Large intestine (tissue), 3 donors: ENCODE data around the gene IL17A. TPM values are rescaled to one million over a fixed set of nuclear protein-coding genes. Genes with fewer than 3 reads are reported as not detected.
"Not testable (repeated sequence)": the region's sequence is repeated elsewhere in the genome, so short reads cannot be mapped to it uniquely, and the experiment has no call there.

ENCODE experiments used
- DNase-seq, 2 donors: peaks; one replicate each; pipeline versions ENCODE4 v3.0.0 to v3.0.0-alpha.2; 2013
- H3K27ac ChIP-seq: one replicate; pipeline ENCODE4 v1.5.1; 2013; ENCODE audit warnings: low read length
- H3K27me3 ChIP-seq: 2 replicates; pipeline ENCODE4 v1.6.1; 2013; ENCODE audit warnings: low read length; ENCODE audit not compliant: control insufficient read depth, insufficient read depth
- H3K36me3 ChIP-seq: 2 replicates; pipeline ENCODE4 v1.6.1; 2013; ENCODE audit warnings: low read length; ENCODE audit not compliant: control insufficient read depth, insufficient read depth
- H3K4me1 ChIP-seq: one replicate; pipeline ENCODE4 v1.6.1; 2013; ENCODE audit warnings: low read length; ENCODE audit not compliant: control insufficient read depth, insufficient read depth
- H3K4me3 ChIP-seq: one replicate; pipeline ENCODE4 v1.5.1; 2013; ENCODE audit warnings: low read length
- H3K9me3 ChIP-seq: one replicate; pipeline ENCODE4 v1.6.1; 2013; ENCODE audit warnings: mild to moderate bottlenecking, low read depth, low read length, moderate library complexity; ENCODE audit not compliant: control insufficient read depth
- WGBS: methylation state at CpG from one replicate; pipeline ENCODE4 v1.1.5; 2013; ENCODE audit warnings: low lambda C conversion rate; ENCODE audit not compliant: insufficient coverage; 5-methylcytosine and 5-hydroxymethylcytosine counted together
- polyA plus RNA-seq: library from polyadenylated mRNA; unstranded; fragments of 120-200 nt; gene quantifications from one replicate; pipeline ENCODE4 v1.2.1, GENCODE V29; 2013

IL17A gene
- polyA plus RNA-seq, 1 donor = 0.78 TPM

DNA sequence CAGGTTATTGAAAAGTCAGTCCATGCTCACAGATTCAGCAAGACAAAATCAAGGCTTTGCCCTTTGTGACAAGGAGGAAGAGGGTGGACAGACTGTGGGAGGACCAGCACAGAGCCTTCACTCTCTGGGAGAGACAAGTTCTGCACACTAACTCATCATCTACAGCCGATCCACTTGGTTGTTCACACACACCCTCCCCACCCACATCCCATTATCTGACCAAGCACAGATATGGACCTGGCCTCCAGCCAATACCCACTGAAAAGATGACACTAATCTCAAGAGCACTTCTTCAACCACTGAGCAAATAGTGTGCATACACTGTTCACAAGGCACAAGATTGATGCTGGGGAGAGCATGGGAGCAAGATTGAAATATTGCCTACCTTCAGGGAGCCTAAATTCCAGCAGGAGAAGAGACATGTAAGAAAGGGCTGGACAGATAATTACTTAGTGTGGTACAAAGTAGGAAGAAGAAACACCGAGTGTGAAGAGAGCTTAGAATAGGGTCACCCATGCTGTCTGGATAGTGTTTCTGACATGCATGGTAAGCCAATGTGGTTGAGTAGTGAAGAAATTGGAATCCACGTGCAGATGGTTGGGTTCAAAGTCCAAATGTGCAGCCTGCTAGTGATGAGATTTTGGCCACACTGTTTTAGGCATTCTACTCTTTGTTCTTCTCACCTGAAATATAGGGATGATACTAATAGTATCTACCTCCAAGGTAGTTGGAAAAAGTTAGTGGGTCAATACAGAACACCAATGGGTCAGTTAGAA is 21.7 kb upstream of the IL17A start:
- H3K27me3 ChIP-seq = no peaks in the 10 kb centered on the region
- peak in 1 of 2 donors; percentile 27 for DNase-seq
- H3K36me3 ChIP-seq = no peaks in the 10 kb centered on the region
- peak overlapping the region; percentile 8 for H3K27ac ChIP-seq
- H3K4me3 ChIP-seq = no peak overlapping the region
- peaks cover 20% of the 10 kb centered on the region for H3K4me1 ChIP-seq
- H3K9me3 ChIP-seq = peaks cover 7% of the 10 kb centered on the region
- WGBS = 100% methylated on average over 1 of the region's 3 CpGs

DNA sequence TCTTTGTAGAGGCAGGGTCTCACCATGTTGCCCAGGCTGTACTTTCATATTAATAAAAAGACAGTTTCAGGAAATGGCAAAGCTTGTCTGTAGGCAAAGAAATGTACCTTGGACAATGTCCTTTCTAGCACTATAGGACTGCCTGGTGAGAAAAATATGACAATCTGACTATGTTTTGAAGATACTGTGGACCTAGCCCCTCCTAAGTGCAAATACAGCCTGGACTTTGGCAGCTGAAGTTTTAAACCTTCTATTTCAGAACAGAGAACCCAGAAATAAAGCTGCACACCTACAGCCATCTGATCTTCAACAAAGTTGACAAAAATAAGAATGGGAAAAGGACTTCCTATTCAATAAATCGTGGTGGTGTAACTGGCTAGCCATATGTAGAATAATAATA is 18.9 kb upstream of the IL17A start:
- Histone ChIP-seq H3K9me3 (peaks cover 10% of the 10 kb centered on the region), H3K4me3 (no peak overlapping the region), H3K27ac (peak overlapping the region; percentile 71), H3K36me3 (no peaks in the 10 kb centered on the region), H3K4me1 (peaks cover 26% of the 10 kb centered on the region), H3K27me3 (no peaks in the 10 kb centered on the region)
- 60% methylated on average over 1 of the region's 1 CpG for WGBS
- peak in 1 of 2 donors; percentile 73 for DNase-seq

DNA sequence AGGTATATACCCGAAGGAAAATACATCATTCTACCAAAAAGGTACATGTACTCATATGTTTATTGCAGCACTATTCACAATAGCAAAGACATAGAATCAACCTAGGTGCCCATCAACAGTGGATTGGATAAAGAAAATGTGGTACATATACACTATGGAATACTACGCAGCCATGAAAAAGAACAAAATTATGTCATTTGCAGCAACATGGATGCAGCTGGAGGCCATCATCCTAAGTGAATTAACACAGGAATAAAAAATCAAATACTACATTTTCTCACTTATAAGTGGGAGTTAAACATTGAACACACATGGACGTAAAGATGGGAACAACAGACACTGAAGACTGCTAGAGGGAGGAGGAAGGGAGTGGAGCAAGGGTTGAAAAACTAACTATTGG is 17.8 kb upstream of the IL17A start:
- H3K27ac ChIP-seq, H3K27me3 ChIP-seq, H3K4me3 ChIP-seq, DNase-seq, H3K36me3 ChIP-seq: not testable (repeated sequence)
- Histone ChIP-seq H3K4me1 (peaks cover 24% of the 10 kb centered on the region), H3K9me3 (peaks cover 10% of the 10 kb centered on the region)
- WGBS = 50% methylated on average over 2 of the region's 3 CpGs

DNA sequence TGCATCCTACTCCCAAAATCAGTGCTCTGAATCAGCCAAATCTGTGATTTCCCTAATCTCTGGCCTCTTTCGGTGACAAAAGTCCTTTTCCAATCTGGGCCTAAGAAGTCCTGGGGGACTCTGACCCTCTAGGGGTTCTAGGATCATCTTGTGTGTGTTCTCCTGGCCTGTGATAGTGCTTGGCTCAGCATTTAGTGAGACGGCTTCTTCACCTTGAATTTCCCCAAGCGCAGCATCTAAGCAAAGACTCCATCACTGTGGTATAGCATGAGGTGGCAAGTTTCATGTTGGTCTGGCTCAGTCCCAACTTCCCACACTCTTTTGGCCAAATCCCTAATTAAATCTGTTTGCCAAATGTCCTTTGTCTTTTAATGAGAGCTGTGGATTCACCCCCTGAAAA is 12.1 kb upstream of the IL17A start:
- Histone ChIP-seq H3K36me3 (no peaks in the 10 kb centered on the region), H3K27me3 (no peaks in the 10 kb centered on the region), H3K4me1 (peaks cover 6% of the 10 kb centered on the region), H3K27ac (no peak overlapping the region), H3K9me3 (peaks cover 4% of the 10 kb centered on the region), H3K4me3 (no peak overlapping the region)
- no CpG with 5 or more reads among the region's 3 CpGs for WGBS
- no peak for DNase-seq

DNA sequence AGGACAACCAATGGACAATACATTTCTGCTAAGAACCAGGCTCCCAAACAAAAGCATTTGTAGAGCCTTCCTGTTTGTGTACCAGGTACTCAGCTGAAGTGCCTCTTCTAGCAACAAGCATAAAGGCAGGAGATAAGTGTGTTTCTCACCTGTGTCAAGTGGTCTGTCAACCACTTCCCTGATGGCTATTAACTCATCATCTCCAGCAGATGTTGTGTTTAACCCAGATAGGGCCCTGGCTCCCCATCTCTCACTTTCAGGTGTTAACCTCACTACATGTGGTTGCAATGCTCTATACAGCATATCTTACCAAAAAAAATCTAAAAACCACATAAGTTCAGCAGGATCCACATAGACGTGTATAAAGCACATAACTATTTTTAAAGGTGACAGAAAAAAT is 9.6 kb upstream of the IL17A start:
- WGBS = 100% methylated on average over 1 of the region's 1 CpG
- no peaks in the 10 kb centered on the region for H3K36me3 ChIP-seq
- H3K27ac ChIP-seq = no peak overlapping the region
- H3K4me3 ChIP-seq = no peak overlapping the region
- H3K27me3 ChIP-seq = no peaks in the 10 kb centered on the region
- DNase-seq = no peak
- no peaks in the 10 kb centered on the region for H3K4me1 ChIP-seq
- H3K9me3 ChIP-seq = no peaks in the 10 kb centered on the region

DNA sequence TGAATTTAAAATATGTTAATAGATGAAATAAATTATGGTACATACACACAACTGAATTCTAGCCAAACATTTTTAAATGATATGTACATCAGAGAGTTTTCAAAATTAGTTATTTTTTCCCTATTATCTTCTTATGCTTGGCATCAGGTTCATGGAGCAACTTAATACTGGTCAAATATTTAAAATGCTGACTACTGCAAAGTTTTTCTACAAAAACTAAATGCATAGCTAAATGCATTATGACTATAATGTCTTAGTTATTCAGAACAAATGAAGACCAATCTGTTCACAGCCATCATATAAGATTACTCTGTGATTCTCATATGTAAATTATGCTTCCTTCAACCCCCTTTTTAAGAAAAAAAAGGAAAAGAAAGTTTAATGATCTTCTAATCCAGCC is 8.2 kb upstream of the IL17A start:
- H3K36me3 ChIP-seq = no peaks in the 10 kb centered on the region
- H3K4me1 ChIP-seq = no peaks in the 10 kb centered on the region
- no peak for DNase-seq
- H3K4me3 ChIP-seq = no peak overlapping the region
- H3K27ac ChIP-seq = no peak overlapping the region
- H3K27me3 ChIP-seq = no peaks in the 10 kb centered on the region
- H3K9me3 ChIP-seq = no peaks in the 10 kb centered on the region

DNA sequence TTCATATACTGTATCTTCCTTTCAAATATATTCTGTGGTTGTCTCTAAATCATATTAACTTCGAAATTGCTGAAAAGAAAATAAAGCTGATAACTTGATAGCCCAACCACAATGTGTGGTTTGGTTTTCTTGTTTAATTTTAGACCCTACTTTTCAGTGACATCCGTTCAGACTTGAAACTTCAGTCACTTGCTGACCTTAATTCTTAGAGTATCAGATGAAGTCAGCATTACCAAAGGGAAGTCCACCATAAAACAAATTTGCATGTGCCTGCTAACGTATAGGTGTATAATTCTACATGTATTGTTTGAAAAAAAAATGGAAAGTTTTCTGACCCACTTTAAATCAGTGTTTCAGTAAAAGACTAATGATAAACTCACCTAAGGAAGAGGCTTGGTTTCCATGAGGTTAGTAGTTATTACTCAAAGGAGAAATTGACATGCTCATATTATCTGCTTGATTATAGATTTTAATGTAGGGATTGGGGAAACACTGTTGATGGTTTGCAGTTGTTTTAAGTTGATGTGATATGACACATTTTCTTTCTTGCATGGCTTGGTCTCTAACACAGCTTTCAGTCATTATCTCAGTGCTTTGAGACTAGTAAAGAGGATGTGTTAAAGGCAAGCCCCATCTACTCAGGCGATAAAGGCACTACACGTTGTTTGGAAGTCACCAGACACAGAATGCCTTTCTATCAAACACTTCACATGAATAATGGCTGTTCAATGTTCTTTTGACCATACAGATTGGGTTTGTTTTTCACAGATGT is 5.2 kb upstream of the IL17A start:
- Histone ChIP-seq H3K4me3 (no peak overlapping the region), H3K27me3 (peaks cover 2% of the 10 kb centered on the region), H3K36me3 (no peaks in the 10 kb centered on the region), H3K27ac (no peak overlapping the region), H3K4me1 (no peaks in the 10 kb centered on the region), H3K9me3 (no peaks in the 10 kb centered on the region)
- DNase-seq = no peak
- 85% methylated on average over 2 of the region's 5 CpGs for WGBS

DNA sequence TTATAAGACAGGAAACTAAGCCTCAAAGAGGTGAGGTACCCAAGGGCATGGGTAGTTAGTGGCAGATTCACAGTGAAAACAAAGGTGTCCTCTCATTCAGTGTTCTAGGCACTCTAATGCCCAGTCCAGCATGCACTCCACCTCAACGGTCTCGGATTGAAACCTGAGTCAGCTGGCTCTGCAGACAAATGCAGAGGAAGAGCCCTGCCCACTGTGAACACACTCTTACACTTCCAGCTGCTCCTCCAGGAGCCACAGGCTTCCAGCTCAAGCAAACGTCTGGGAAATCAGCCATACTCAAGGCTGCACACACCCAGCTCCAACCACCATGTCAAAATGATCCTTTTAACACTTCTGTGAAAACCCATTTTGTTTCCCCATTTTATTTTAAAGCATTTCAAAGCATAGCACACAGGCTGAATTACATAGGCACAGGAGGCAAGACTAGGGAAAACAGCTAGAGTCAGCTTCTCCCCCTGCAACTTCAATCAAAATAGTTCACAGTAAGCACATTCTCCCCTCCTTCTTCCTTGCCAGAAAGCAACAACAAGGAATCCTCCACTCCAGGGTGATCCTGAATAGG is 3.0 kb upstream of the IL17A start:
- Histone ChIP-seq H3K36me3 (no peaks in the 10 kb centered on the region), H3K4me1 (no peaks in the 10 kb centered on the region), H3K9me3 (no peaks in the 10 kb centered on the region), H3K27me3 (peaks cover 5% of the 10 kb centered on the region), H3K27ac (no peak overlapping the region), H3K4me3 (no peak overlapping the region)
- no peak for DNase-seq
- no CpG with 5 or more reads among the region's 3 CpGs for WGBS

DNA sequence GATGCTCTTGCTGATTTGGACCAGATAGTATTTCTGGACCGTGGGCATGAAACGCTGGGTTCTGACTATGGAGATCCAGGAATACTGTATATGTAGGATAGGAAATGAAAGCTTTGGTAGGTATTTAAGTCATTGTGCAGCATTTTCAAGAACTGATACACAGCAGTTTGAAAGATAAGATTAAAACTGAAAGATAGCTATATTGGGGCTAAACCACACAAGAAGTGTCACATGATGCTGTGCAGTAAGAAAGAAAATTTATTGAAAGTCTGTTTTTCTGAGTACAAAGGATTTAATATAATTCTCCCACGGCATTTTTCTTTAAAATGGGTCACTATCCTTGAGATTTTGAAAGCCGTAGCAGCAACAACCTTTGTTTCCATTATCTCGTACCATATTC is 305 bp downstream of the IL17A start:
- H3K9me3 ChIP-seq = no peaks in the 10 kb centered on the region
- H3K27ac ChIP-seq = no peak overlapping the region
- no peaks in the 10 kb centered on the region for H3K36me3 ChIP-seq
- H3K4me3 ChIP-seq = no peak overlapping the region
- H3K27me3 ChIP-seq = peaks cover 5% of the 10 kb centered on the region
- no peaks in the 10 kb centered on the region for H3K4me1 ChIP-seq
- WGBS = 100% methylated on average over 2 of the region's 5 CpGs
- DNase-seq = no peak

DNA sequence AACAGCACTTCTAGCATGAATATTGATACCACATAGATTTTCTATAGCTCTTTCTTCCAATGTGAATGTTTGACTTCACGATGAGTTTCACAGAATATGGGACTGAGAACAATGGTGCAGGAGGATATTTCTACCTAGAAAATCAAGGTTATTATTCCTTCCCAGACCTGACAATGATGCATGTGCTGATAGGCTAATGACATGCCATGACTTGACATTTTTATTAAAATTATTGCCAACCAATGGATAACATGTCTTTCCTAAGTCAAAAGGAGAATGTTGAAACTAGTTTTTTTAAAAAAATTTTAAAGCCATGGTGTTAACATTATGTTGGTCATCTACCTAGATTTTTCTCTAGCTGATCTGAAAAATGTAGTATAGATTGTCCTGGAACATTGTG is 923 bp downstream of the IL17A start:
- H3K27me3 ChIP-seq = peaks cover 5% of the 10 kb centered on the region
- H3K4me1 ChIP-seq = no peaks in the 10 kb centered on the region
- no peak for DNase-seq
- no peaks in the 10 kb centered on the region for H3K36me3 ChIP-seq
- H3K9me3 ChIP-seq = no peaks in the 10 kb centered on the region
- H3K27ac ChIP-seq = no peak overlapping the region
- H3K4me3 ChIP-seq = no peak overlapping the region
- WGBS = 100% methylated on average over 1 of the region's 1 CpG
